Measurements from ENCODE around the gene PDZRN4. TPM values are rescaled to one million over a fixed set of nuclear protein-coding genes. Genes with fewer than 3 reads are reported as not detected.

PDZRN4 gene
- total and polyA plus RNA-seq, 8 donors, result 0.12 to 0.26 (median 0.23) TPM; not detected in 4

DNA sequence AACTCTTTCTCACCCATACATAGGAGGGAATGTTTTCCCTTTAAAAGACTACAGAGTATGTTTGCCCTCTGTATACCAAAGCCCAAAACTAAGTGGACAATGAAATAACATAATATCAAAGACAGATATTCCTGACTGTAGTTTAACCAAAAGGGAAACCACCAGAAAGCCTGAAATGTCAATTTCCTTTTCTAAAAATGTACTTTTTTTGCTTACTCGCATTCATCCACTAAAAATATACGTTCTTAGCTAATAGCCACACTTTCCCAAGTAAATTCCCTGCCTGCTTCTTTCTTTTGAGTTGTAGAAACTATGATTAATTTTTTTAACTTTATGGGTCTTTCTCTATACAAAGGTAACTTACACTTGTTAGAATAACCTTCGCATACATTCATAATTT is 280.2 kb downstream of the PDZRN4 start:
- intact Hi-C loops (cut with DNase I), result no loop called here
- ATAC-seq, result no peak

DNA sequence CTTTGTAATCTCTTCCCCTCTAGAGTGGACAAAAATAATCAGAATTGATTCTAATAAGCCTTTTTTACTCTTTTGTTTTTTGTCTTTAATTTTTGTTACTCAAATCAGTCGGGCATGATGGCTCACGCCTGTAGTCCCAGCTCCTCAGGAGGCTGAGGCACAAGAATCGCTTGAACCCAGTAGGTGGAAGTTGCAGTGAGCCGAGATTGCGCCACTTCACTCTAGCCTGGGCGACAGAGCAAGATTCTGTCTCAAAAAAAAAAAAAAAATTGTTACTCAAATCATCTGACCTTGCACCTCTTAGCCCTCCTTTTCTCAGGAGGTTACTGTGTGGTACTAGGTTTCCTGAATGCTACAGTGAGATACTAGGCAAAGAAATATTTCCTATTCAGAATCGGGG is 280.6 kb downstream of the PDZRN4 start:
- no peaks in the 10 kb centered on the region for H3K27me3 ChIP-seq
- DNase-seq, result no peak
- H3K36me3 ChIP-seq, result no peaks in the 10 kb centered on the region
- ATAC-seq, result no peak
- no peak for FAIRE-seq
- no peaks in the 10 kb centered on the region for H3K4me1 ChIP-seq
- H3K27ac ChIP-seq, result no peak overlapping the region
- 54 to 70% methylated on average over 7 of the region's 7 CpGs for WGBS, 2 donors
- TF ChIP-seq, protein P1, sequence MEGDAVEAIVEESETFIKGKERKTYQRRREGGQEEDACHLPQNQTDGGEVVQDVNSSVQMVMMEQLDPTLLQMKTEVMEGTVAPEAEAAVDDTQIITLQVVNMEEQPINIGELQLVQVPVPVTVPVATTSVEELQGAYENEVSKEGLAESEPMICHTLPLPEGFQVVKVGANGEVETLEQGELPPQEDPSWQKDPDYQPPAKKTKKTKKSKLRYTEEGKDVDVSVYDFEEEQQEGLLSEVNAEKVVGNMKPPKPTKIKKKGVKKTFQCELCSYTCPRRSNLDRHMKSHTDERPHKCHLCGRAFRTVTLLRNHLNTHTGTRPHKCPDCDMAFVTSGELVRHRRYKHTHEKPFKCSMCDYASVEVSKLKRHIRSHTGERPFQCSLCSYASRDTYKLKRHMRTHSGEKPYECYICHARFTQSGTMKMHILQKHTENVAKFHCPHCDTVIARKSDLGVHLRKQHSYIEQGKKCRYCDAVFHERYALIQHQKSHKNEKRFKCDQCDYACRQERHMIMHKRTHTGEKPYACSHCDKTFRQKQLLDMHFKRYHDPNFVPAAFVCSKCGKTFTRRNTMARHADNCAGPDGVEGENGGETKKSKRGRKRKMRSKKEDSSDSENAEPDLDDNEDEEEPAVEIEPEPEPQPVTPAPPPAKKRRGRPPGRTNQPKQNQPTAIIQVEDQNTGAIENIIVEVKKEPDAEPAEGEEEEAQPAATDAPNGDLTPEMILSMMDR (IDR thresholded peaks at IDR 0.05), result no peak
- no peaks in the 10 kb centered on the region for H3K9me3 ChIP-seq
- intact Hi-C loops (cut with DNase I), result no loop called here
- H3K4me3 ChIP-seq, result no peak overlapping the region

More for the DNA sequence above, 280.2 kb downstream of the PDZRN4 start:
- Histone ChIP-seq H3K9me3 (no peaks in the 10 kb centered on the region), H3K36me3 (no peaks in the 10 kb centered on the region), H3K4me3 (no peak overlapping the region), H3K4me1 (no peaks in the 10 kb centered on the region), H3K27me3 (no peaks in the 10 kb centered on the region), H3K27ac (no peak overlapping the region)
- no peak for FAIRE-seq
- TF ChIP-seq, protein P1 (IDR thresholded peaks at IDR 0.05), result no peak
- no peak for DNase-seq
- 65 to 82% methylated on average over 3 of the region's 3 CpGs for WGBS, 2 donors

DNA sequence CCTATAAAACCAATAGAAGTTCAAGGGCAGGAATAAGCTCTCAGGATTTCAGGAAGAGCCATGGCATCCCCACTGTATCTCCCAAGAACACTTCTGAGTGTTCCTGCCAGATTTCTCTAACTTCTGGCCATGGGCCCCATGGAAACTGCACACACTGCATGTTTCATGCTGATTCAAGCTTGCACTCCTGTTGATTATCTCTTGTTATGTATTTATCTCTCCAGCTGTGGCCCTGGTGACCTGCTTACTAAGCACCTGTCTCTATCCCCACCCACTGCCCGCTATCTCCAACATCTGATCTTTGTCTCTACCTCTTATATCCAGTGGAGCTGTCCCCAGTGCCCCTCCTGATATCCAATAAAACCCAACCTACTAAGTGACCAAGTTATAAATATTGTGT is 285.3 kb downstream of the PDZRN4 start:
- TF ChIP-seq, protein P1 (IDR thresholded peaks at IDR 0.05), result no peak
- intact Hi-C loops (cut with DNase I), result no loop called here
- Histone ChIP-seq H3K36me3 (no peaks in the 10 kb centered on the region), H3K27ac (no peak overlapping the region), H3K9me3 (no peaks in the 10 kb centered on the region), H3K27me3 (no peaks in the 10 kb centered on the region), H3K4me3 (no peak overlapping the region), H3K4me1 (no peaks in the 10 kb centered on the region)
- ATAC-seq, result peak in 1 of 4 donors; percentile 28
- no peak for DNase-seq
- 68 to 76% methylated on average over 1 of the region's 1 CpG for WGBS, 2 donors
- no peak for FAIRE-seq

DNA sequence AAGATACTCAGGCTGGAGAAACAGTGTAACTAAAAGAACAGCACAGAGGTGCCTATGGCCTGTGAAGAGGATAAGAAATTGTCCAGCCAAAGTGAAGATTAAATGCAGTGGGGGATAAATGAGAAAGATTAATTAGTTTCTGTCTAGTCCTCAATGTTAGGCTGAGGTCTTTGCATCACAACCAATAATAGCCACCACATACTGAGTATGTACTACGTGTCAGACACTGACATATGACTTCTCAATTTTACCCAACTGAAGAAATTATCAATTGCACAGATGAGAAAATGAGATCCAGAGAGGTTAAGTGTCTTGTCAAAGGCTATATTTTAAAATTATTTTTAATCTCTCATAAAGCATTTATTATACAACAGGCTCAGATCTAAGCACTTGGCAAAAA is 285.9 kb downstream of the PDZRN4 start:
- ATAC-seq (no peak), DNase-seq (no peak), FAIRE-seq (no peak)
- no peaks in the 10 kb centered on the region for H3K27me3 ChIP-seq
- no peak overlapping the region for H3K27ac ChIP-seq
- H3K36me3 ChIP-seq, result no peaks in the 10 kb centered on the region
- TF ChIP-seq, protein P1 (IDR thresholded peaks at IDR 0.05), result no peak
- no peaks in the 10 kb centered on the region for H3K9me3 ChIP-seq
- intact Hi-C loops (cut with DNase I), result no loop called here
- H3K4me1 ChIP-seq, result no peaks in the 10 kb centered on the region
- no peak overlapping the region for H3K4me3 ChIP-seq
- 41 to 77% methylated on average over 1 of the region's 1 CpG for WGBS, 2 donors

DNA sequence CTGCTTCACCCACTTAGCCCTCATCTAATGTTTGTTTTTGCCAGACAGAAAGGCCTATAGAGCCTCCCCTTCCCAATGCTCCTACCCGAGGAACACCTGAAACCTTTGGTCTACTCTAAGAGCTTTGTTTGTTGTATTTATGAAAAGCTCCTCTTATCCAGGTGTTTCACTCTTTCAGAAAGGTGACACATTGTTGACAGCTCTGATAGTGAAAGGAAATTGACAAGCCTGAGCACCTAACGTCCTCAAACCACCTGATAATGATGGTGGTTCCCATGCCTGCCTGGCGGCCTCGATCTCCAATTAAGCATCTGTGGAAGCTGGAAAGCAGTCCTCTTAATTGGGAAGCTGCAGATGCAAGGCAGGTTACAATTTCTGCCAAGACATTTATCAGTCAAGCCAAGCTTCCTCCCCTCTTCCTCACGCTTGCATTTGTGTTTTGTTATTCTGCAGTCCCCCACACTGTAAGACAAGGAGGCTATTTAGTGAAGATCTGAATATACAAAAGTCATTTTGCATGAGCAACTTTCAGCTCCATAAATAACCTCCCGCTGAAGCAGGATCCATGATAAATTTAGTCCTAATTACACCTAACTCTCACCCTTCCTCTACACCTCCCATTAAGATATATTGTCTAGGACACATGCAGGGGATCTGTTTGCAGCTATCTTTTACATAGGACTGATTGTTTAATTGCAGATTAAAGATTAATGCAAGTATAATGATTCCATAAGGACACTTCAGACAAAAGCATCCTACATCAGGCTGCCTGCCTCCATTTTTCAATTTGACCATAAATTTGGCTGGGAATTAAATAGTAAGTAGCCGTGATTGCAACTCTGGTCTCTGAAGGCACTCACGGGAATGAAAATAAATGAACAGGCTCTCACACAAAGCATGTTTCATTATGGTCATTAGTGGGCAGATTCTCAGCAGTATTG is 288.6 kb downstream of the PDZRN4 start:
- WGBS, 2 donors, result 41 to 44% methylated on average over 8 of the region's 8 CpGs
- ATAC-seq (no peak), DNase-seq (no peak), FAIRE-seq (no peak)
- Histone ChIP-seq H3K4me1 (no peaks in the 10 kb centered on the region), H3K9me3 (no peaks in the 10 kb centered on the region), H3K27ac (no peak overlapping the region), H3K4me3 (no peak overlapping the region), H3K36me3 (no peaks in the 10 kb centered on the region), H3K27me3 (no peaks in the 10 kb centered on the region)
- TF ChIP-seq, protein P1 (IDR thresholded peaks at IDR 0.05), result no peak
- intact Hi-C loops (cut with DNase I), result no loop called here
